HS-27A (cell line): Measurements from ENCODE around the gene MARVELD3.

Experiments
- DNase-seq: peaks from one replicate; pipeline ENCODE4 v3.0.0-alpha.2; 2012; ENCODE audit warnings: low read depth, missing footprints

The MARVELD3 gene

DNA sequence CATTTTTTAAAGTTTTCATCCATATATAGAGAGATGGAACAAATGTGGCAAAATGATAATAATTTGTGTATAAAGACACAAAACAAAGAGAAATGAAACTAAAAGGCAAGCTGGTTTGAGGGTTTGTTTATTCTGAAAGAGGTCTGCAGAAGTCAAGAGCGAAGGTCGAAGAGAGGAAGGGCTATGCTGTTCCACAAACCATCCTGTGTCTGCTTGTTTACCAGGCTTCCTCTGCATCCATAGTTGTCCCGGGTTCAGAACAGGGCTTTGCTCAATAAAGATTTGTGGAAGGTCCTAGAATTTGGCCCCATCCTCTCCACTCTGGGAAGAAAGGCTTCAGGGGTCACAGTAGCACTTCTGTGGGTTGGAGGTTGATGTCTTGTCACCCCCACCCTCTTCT is 2.4 kb upstream of the MARVELD3 start:
- DNase-seq, result no peak

DNA sequence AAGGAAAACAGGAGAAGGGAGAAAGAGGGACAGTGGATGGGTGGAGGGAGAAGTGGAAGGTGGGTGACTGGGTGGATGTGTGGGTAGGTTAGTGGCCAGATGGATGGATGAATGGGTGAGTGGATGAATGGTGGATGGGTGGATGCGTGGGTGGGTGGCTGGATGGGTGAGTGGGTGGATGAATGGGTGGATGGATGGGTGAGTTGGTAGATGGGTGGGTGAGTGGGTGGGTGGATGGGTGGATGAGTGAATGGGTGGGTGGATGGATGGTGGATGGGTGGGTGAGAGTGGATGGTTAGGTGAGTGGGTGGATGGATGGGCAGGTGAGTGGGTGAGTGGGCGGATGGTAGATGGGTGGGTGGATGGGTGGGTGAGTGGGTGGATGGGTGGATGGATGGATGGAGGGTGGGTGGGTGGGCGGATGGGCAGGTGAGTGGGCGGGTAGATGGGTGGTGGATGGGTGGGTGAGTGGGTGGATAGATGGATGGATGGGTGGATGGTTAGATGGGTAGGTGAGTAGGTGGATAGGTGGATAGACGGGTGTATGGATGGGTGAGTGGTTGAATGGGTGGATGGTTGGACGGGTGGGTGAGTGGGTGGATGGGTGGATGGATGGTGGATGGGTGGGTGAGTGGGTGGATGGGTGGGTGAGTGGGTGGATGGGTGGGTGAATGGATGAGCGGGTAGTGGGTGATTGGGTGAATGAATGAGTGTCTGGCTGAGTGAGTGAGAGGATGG is 702 bp upstream of the MARVELD3 start:
- DNase-seq, result no peak

DNA sequence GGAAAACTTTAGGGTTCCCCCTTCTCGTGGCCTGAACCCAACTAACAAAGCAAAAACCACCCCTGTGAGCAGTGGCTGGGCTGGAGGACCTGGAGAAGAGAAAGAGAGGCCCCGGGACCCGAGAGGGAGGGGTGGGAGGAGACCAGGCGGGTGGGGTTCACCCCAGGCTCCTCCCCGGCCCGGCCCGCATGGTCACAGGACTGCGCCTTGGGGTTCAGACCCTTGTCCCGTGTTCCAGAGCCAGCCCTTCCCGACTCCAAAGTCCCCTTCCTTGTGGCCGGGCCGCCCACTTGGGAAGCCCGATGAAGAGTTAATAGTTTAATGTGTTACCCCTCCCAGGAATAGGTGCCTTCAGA is 852 bp downstream of the MARVELD3 start:
- DNase-seq, result no peak

DNA sequence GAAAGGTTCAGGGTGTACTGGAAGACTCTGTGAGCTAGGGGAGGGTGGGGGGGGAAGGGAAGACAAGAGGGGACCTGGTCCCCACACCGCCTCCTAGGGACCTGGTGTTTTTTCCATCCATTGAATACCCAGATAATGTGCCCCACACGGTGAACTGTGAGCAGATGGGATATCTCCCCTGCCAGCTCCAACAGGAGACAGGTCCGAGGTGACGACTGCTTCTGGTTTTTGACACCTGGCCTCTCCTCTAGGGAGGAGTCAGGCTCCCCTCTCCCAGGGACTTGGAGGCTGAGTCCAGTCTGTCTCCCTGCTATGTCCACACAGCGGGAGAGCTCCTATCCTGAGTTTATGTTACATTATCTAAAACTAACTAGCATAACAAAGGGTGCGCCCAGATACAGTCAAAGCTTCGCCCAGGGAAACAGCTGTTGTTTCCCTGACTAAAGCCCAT is 1.8 kb downstream of the MARVELD3 start:
- no peak for DNase-seq

DNA sequence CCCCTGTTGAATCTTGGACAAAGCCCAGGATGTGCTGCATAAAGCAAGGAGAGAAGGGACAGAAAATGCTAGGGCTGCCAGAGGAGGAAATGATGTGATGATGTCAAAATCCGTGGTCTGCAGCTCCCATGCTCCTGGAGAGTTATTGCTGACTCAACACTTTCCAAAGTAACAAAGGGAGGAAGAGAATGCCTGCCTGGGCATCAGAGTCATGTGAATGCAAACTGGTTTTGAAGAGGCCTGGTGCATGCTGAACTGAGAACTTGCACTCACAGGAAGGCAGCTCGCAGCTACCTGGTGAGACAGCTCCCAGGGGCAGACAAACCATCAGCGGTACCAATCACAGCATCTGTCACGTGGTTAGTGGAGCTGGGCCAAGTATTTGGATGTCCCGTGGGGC is 2.8 kb downstream of the MARVELD3 start:
- no peak for DNase-seq

DNA sequence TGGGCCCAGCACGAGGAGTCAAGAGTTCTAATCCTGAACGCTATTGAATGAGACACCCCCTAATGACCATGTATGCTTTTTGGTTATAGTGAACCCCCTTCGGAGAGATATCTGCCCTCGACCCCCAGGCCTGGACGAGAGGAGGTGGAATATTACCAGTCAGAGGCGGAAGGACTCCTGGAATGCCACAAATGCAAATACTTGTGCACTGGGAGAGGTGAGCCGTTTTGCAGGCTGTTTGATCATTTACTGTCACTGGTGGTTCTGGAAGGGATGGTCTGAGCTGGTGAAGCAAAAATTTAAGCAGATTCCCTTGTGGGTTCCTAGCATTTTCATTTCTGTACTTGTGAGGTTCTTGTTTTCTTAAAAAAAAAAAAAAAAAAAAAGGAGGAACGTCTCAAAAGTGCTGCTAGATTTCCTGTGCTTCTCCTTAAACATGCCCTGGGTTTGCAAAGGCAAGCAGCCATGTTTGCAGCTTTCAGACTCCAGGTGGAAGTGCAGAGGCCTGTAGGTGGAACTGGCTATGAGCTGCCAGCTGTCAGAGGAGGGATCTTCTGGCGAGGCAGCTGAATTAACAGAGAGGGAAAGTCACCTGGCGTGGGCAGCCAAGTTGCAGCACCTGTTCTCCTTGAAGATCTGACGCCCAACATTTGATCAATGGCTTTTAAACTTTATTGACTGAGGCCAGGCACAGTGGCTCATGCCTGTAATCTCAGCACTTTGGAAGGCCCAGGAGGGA is 3.5 kb downstream of the MARVELD3 start:
- DNase-seq, result no peak

DNA sequence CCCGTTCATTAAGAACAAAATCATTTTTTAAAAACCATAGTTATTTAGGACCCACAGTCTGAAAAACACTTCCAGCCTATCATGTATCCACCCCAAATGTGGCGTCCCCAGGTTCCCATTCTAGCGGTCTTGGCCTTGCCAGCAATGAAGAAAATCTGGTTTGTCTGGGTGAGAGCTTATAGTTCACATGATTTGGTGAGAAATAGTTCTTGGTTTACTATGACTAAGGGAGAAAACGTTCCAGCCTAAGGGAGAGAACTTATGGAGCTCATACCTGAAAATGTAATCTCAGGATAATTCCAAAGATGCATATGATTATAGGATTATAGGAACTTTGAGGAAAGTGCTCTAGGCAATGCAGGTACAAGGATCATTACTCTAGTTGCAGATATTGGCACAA is 4.8 kb downstream of the MARVELD3 start:
- DNase-seq, result no peak

DNA sequence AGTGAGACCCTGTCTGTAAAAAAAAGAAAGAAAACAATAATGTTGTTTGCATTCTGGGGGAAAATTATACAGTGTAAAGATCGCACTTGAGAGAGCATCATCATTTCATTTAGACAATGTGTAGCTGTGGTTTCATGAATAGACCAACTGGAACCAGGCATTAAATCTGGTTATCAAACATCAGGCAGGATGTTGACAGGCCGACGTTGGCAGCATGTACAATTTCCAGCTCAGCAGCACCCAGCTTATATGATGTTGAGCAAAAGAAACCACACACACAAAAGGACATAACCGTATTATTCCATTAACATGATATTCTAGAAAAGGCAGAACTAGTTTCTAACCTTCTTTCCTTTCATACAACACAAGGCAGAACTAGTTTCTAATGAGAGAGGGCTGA is 5.8 kb downstream of the MARVELD3 start:
- DNase-seq, result no peak

DNA sequence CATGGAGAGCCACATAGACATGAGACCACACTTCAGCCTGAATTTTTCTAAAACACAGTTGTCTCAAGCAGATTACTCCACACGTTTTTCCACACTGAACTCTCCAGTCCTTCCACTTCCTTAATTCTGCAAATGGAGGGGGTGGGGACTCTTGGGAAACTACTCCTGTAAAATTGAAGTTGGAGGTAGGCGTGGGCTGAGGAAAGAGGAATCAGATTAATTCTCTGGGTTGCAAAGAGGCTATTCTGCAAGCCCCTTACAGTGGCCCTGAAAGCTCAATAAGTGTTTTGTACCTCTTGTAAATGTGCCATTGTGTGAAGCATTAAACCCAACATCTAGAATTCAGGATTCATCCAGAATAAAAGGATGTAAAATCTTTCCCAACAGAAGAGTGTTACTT is 9.6 kb downstream of the MARVELD3 start:
- no peak for DNase-seq

DNA sequence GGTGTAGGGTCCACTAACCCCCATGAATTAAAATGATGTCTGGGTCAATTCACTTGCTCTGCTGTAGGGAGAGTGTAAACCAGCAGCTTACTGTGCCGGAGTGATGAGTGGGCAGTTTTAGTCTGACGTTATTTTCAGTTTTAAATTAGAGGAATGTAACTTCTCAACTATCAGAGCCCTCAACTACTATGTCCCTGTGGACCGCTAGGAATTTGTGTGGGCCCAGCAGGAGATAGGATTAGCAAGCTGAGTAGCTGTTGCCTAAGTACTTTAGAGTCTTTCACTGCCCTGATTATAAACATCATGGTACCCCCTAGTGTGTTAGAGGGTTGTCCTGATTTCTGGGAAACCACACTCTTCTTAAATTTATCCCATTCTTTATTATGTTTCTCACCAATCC is 11.4 kb downstream of the MARVELD3 start:
- DNase-seq, result no peak

DNA sequence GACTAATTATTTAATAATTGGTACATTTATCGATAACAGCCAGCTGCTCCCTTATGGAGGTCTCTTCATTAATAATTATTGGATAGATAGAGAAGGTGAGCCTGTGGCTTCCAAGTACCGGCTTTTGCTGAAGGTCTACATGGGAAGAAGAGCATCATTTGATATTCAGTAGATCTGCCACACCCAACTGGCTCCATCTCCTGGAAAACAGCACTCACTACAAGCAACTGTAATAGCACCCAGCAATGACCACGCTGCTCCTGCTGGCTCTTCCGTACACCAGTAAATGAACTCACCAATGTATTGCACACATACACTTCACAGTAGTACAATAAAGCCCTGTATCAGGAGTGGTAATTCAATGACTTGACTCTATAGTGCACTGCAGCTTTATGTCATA is 19.5 kb downstream of the MARVELD3 start:
- DNase-seq, result no peak

DNA sequence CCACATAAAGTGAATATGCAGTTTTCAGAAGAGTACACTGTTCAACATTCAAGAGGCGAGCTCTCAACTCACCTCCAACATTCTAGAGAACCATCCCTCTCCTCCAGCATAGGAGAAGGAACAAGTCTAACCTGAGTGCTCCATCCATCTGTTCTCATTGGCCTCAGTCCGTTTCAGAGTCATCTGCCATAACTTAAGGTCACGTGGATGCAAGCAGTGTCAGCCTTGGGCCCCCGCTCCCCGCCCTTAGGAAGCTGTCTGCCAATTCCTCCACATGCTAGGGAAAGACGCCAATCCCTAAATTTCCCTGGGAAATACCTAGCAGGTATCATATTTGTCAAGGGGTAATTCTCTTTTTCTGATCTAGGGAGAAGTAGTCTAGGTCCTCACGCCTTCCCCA is 21.4 kb downstream of the MARVELD3 start:
- no peak for DNase-seq

DNA sequence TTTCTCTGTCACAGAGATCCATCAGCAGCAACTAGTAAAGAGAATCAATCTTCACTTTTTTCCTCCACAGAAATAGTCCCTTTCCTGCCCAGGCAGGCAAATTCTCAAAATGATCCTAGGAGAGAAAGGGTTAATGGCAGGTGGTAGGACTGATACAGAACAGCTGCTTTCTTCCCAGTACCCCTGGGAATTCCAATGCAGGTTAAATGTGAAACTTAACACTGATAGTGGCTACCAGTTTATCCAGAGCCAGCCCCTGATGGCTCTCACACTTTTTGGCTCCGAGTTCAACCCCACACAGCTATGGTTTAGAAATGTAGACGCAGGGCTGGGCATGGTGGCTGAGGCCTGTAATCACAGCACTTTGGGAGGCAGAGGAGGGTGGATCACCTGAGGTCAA is 22.2 kb downstream of the MARVELD3 start:
- no peak for DNase-seq

DNA sequence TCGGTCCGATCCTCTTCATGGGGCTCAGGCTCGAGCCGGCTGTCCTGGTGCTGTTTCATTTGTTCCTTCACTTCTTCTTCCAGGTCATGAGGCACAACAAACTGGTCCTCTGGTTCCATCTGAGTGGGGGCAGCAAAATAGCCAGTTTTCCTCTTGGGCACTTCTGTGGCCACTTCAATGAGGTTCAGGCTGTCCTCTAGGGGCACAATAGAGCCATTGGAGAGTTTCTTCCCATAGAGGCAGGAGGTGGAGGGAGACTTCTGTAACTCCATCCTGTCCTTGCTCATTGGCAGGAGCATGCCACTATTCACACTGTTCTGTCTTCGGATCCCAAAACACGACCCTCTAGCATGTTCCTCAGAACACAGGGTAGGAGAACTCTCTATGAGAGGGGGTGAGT is 22.9 kb downstream of the MARVELD3 start:
- DNase-seq, result no peak

DNA sequence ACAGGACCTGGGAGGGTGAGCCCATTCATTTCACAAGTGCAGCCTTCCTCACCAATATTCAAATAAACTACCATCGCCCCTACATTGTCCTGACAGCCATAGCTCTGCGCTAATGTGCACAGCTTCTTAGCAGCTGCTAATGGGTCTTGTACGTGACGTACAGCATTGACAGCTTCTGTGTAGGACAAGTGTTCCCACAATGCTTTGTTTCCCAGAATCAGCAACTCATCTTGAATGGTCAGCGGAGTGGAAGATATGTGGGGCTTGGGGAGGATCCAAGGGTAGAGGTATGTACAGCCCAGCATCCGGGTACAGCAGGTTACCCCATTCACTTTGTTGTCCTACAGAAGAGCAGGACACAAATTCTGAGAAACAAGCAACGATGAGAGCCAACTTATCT is 23.7 kb downstream of the MARVELD3 start:
- no peak for DNase-seq

DNA sequence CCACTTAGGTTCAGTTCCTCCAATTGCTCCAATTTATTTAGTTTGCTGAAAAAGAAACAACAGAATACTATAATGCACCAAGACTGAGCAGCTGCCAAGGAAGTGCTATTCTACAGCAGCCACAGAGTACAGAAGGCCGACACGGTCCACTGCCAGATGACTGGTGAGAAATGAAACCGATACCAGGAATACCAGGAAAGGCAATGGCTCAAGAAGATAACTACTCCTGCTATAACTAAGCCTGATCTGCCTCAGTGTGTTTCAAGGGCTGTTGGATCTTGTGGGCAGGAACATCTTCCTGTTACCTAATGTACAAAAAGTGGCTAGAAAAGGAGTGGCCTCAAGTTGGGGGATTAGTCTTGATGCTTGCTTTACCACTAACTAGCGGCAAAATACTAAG is 32.8 kb downstream of the MARVELD3 start:
- no peak for DNase-seq

DNA sequence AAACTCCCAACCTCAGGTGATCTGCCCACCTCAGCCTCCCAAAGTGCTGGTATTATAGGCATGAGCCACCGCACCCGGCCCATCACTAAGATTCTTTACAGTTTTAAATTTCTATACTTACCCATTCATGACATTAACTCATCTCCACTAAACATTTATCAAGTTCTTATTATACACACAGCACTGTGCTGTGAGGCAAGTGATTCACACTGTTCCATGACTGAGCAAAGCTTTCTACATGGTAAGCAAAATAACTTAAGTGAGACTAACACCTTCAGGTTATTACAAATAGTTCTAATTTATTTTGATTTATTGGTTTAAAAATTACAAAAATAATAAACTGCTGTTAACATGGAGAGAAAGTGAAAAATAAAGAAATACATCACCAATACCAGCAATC is 33.5 kb downstream of the MARVELD3 start:
- DNase-seq, result no peak

DNA sequence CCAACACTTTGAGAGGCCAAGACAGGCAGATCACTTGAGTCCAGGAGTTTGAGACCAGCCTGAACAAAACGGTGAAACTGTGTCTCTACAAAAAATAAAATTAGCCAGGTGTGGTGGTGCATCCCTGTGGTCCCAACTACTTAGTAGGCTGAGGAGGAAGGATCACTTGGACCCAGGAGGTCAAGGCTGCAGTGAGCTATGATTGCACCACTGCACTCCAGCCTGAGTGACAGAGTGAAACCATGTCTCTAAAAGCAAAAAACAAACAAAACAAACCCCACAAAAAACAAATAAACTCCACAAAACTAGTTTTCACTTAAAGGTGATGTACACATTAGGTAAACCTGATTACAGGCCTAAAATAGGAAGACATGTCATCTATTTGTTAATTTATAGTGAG is 40.3 kb downstream of the MARVELD3 start:
- DNase-seq, result no peak

DNA sequence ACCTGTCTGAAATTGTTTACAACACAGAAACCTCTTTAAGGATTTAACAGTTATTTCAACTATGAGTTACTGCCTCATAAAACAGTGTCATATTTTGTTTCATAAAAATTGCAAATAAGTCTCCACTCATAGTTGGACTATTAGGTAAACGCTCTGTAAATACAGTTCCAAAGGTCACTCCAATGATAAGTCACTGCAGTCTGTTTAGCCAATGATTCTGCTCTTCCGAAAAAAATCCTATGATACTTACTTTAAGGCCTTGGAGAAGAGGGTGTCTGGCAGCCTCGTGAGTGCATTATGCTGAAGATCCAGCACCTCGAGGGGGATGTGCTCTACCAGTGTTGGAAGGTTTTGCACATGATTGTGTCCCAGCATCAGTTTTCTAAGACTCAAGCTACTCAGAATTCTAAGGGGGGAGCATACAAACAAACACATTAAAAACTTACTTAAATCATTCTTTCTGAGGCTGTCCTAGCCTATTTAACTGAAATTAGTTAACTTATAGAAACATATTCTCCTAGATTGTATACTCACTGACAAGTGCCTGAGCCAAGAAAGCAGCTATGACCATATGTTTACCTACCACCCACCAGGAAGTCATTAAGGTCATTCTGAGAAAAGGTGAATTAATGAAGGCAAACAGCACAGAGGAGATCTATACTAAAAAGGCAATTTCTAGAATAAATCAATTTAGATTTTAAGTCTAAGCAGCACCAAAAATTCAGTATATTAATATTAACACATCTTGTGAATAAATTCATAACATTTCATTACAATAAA is 41.1 kb downstream of the MARVELD3 start:
- no peak for DNase-seq

DNA sequence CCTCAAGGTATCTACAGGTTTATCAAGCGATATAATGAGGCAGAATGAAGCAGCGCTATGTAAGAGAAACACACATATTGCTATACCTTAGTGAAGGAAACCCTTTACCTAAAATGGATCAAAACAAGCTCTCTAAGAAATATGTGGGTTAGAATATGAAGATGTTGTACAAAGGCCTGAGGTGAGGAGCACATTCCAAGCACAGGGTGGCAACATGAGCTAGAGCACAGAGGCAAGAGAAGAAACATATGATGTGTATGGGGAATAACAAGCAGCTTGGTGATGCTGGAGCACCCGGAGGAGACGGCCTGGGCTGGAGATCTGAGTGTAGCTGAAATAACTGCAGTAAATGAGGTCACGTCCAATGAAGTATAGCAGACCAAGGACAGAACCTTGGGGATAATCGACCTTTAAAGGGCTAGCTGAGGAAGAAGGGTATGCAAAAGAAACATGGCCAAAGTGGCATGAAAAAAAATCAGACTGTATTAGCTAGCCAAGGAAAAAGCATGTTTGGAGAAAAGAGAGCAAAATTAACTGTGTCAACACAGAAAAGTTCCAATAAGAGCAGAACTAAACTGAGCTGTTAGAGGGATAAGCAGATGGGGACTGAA is 44.0 kb downstream of the MARVELD3 start:
- DNase-seq, result no peak

DNA sequence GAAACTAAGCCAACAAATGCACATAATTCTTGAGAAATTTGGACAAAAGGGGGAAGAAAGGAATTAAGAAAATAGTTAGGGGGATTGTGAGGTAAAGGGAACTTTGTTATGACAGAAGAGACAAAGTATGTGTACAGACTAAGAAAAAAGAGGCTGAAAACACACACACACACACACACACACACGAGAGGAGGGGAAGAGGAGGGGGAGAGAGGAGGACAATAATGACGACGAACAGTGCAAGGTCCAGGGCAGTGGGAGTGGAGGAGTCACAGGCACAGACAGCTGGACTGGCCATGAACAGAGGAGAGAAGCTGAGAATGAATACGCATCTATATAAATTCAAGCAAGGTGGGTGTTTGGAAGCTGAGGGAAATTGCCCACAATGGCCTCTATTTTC is 44.6 kb downstream of the MARVELD3 start:
- DNase-seq, result no peak

DNA sequence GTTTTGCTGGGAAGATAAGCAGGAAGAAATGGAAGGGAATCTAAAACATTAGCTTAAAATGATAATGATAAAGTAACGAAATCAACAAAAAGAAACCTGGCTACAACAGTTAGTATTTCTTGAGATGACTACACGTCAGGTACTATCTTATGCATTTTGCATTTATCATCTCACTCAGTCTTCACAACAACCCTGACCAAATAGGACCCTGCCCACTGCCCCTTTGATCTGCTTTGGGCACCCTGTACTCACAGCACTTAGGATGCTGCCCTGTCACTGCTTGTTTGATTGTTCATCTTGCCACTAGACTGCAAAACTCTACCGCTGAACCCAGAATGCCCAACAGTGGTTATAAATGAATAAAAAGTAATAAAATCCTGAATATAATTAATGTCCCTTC is 45.2 kb downstream of the MARVELD3 start:
- DNase-seq, result no peak

DNA sequence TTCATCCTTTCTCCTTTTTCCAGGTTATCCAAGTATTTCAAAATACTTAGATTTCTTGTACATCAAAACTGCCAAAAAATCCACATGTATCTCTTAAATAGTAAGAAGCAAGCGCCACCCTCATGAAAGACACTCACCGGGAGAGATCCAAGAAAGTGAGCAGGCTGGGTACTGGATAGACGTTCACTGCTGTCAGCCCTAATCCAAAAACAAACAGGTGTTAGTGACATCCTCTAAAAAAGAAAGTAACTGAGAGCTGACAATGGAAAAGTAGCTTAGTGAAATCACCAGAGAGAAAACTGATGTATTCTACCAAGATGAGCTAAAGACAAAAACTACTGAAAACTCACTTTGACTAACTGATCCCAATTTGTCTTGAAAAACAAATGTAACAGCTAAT is 46.1 kb downstream of the MARVELD3 start:
- DNase-seq, result no peak
